IMR-90 (cell line): ENCODE measurements around the gene SF3B5. TPM values are rescaled to one million over a fixed set of nuclear protein-coding genes. Genes with fewer than 3 reads are reported as not detected.

ENCODE experiments used
- ATAC-seq: fragments of 200-7000 bp; cut with Tn5 transposase; 2 replicates; pipeline ENCODE4 v1.9.1; 2020; ENCODE audit warnings: low read depth, mild to moderate bottlenecking, moderate library complexity
- BruUV-seq: library from RNA; stranded (reverse); fragments of 400-500 nt; replicated peaks from 2 replicates; lab custom pipeline; 2021; lab: Mats Ljungman, UMichigan
- CTCF ChIA-PET: fragments of 300-600 bp; formaldehyde crosslinking; extraction: SDS; loops from one replicate; lab custom pipeline; 2021; ENCODE audit warnings: antibody characterized with exemption; lab: Yijun Ruan, JAX
- POLR2A ChIA-PET: fragments of 300-600 bp; sonication (Branson Sonifier 250); formaldehyde crosslinking; loops from one replicate; lab custom pipeline; 2022; ENCODE audit warnings: antibody characterized with exemption; ENCODE audit not compliant: unreplicated experiment; lab: Charles Lee
- DNase-seq: peaks from one replicate; pipeline ENCODE4 v3.0.0; 2013
- H2AFZ ChIP-seq: replicated peaks from 2 replicates; pipeline ENCODE3; 2013; ENCODE audit warnings: low read length, mild to moderate bottlenecking; ENCODE audit not compliant: poor library complexity
- H2AK5ac ChIP-seq: 2 replicates; pipeline ENCODE4 v1.6.1; 2013; ENCODE audit warnings: low read depth, low read length, inconsistent platforms
- H2AK9ac ChIP-seq: replicated peaks from 2 replicates; pipeline ENCODE3; 2013; ENCODE audit warnings: mild to moderate bottlenecking, low read depth, low read length, moderate library complexity; ENCODE audit not compliant: poor library complexity
- H2BK120ac ChIP-seq: 2 replicates; pipeline ENCODE4 v1.6.1; 2013; ENCODE audit warnings: low read depth, low read length, inconsistent platforms
- H2BK15ac ChIP-seq: 3 replicates; pipeline ENCODE4 v1.6.1; 2013; ENCODE audit warnings: low read depth, low read length, inconsistent platforms
- H2BK20ac ChIP-seq: 2 replicates; pipeline ENCODE4 v1.6.1; 2013; ENCODE audit warnings: low read depth, mild to moderate bottlenecking, inconsistent platforms, low read length, moderate library complexity
- H2BK5ac ChIP-seq: 2 replicates; pipeline ENCODE4 v1.6.1; 2013; ENCODE audit warnings: mild to moderate bottlenecking, low read depth, low read length, inconsistent platforms; ENCODE audit not compliant: poor library complexity, severe bottlenecking
- H3K14ac ChIP-seq: replicated peaks from 2 replicates; pipeline ENCODE4 v1.6.1; 2013; ENCODE audit warnings: low read depth, low read length, inconsistent platforms
- H3K18ac ChIP-seq: 2 replicates; pipeline ENCODE4 v1.6.1; 2013; ENCODE audit warnings: low read depth, low read length, control low read depth
- H3K23ac ChIP-seq: 2 replicates; pipeline ENCODE4 v1.6.1; 2013; ENCODE audit warnings: low read depth, low read length, inconsistent platforms
- H3K27ac ChIP-seq: 2 replicates; pipeline ENCODE4 v1.5.1; 2013; ENCODE audit warnings: mild to moderate bottlenecking, control low read depth, low read length; ENCODE audit not compliant: insufficient read depth
- H3K27me3 ChIP-seq: 2 replicates; pipeline ENCODE4 v1.6.1; 2013; ENCODE audit warnings: low read length; ENCODE audit not compliant: control insufficient read depth, insufficient read depth
- H3K36me3 ChIP-seq: 2 replicates; pipeline ENCODE4 v1.6.1; 2013; ENCODE audit warnings: low read length, mixed read lengths; ENCODE audit not compliant: control insufficient read depth, insufficient read depth
- H3K4ac ChIP-seq: 2 replicates; pipeline ENCODE4 v1.6.1; 2013; ENCODE audit warnings: low read depth, low read length, inconsistent platforms
- H3K4me1 ChIP-seq: 2 replicates; pipeline ENCODE4 v1.6.1; 2013; ENCODE audit warnings: low read length, mixed read lengths; ENCODE audit not compliant: control insufficient read depth, insufficient read depth
- H3K4me2 ChIP-seq: 2 replicates; pipeline ENCODE4 v1.6.1; 2013; ENCODE audit warnings: low read depth, mild to moderate bottlenecking, control low read depth, low read length, moderate library complexity
- H3K4me3 ChIP-seq: 2 replicates; pipeline ENCODE4 v1.5.1; 2013; ENCODE audit warnings: low read depth, mild to moderate bottlenecking, control low read depth, low read length, moderate library complexity; ENCODE audit not compliant: insufficient read depth
- H3K56ac ChIP-seq: 2 replicates; pipeline ENCODE4 v1.6.1; 2013; ENCODE audit warnings: low read length, inconsistent platforms; ENCODE audit not compliant: insufficient read depth; ENCODE audit errors: extremely low read depth
- H3K79me1 ChIP-seq, 2 experiments: 2 replicates each; pipeline ENCODE4 v1.6.1; 2013; ENCODE audit warnings: low read length in 2 of 2, inconsistent platforms in 1 of 2, low read depth in 1 of 2
- H3K9ac ChIP-seq: 2 replicates; pipeline ENCODE4 v1.6.1; 2013; ENCODE audit warnings: low read depth, low read length, control low read depth
- H3K9me1 ChIP-seq: 2 replicates; pipeline ENCODE4 v1.6.1; 2013; ENCODE audit warnings: low read length, inconsistent platforms; ENCODE audit not compliant: insufficient read depth
- H3K9me3 ChIP-seq: 2 replicates; pipeline ENCODE4 v1.6.1; 2013; ENCODE audit warnings: low read length; ENCODE audit not compliant: control insufficient read depth, insufficient read depth
- H4K20me1 ChIP-seq: 2 replicates; pipeline ENCODE4 v1.6.1; 2013; ENCODE audit warnings: low read length, inconsistent platforms; ENCODE audit not compliant: insufficient read depth
- H4K5ac ChIP-seq: 2 replicates; pipeline ENCODE4 v1.6.1; 2013; ENCODE audit warnings: mild to moderate bottlenecking, low read depth, low read length, control low read depth
- H4K8ac ChIP-seq, 2 experiments: 2 replicates each; pipeline ENCODE4 v1.6.1; 2013; ENCODE audit warnings: low read depth in 2 of 2, low read length in 2 of 2, control low read depth in 1 of 2, inconsistent platforms in 1 of 2
- H4K91ac ChIP-seq: 2 replicates; pipeline ENCODE4 v1.6.1; 2013; ENCODE audit warnings: low read depth, low read length, inconsistent platforms; ENCODE audit not compliant: insufficient read depth
- CEBPB ChIP-seq: IDR thresholded peaks from 2 replicates; pipeline ENCODE4 v1.6.1; 2012; ENCODE audit warnings: low read depth, low read length, improper control_type of control experiment
- ELK1 ChIP-seq: fragments of 150-350 bp; IDR thresholded peaks from 2 replicates; pipeline ENCODE4 v1.6.1; 2016; ENCODE audit warnings: low read depth, mild to moderate bottlenecking, low read length, moderate library complexity, borderline replicate concordance
- MAZ ChIP-seq: IDR thresholded peaks from 2 replicates; pipeline ENCODE4 v1.6.1; 2012; ENCODE audit warnings: low read depth, mild to moderate bottlenecking, low read length, improper control_type of control experiment, moderate library complexity, borderline replicate concordance
- POLR2A ChIP-seq: IDR thresholded peaks from 2 replicates; pipeline ENCODE4 v1.6.1; 2012; ENCODE audit warnings: mild to moderate bottlenecking, low read depth, low read length
- RAD21 ChIP-seq: IDR thresholded peaks from 2 replicates; pipeline ENCODE4 v1.6.1; 2012; ENCODE audit warnings: low read length, improper control_type of control experiment
- SMC3 ChIP-seq: fragments of 150-350 bp; IDR thresholded peaks from 2 replicates; pipeline ENCODE4 v1.6.1; 2016; ENCODE audit warnings: low read depth, mild to moderate bottlenecking, antibody characterized with exemption, low read length, moderate library complexity
- WGBS, 2 experiments: methylation state at CpG; one replicate each; pipeline versions ENCODE4 v1.1.5 to v1.1.7; 2013; ENCODE audit warnings: missing lambda C conversion rate in 2 of 2; ENCODE audit not compliant: insufficient read length in 1 of 2; ENCODE audit errors: extremely low coverage in 2 of 2; 5-methylcytosine and 5-hydroxymethylcytosine counted together
- dilution Hi-C: fragments of 300-500 bp; cut with HindIII; formaldehyde crosslinking; loops from one replicate; pipeline ENCODE4 v1.14.3; 2018; ENCODE audit warnings: low sequenced_read_pairs; ENCODE audit not compliant: unreplicated experiment
- in situ Hi-C: fragments of 300-500 bp; cut with MboI; formaldehyde crosslinking; loops from 3 replicates; pipeline ENCODE4 v1.14.3; 2019; ENCODE audit warnings: low sequenced_read_pairs, inconsistent platforms, mixed read lengths
- intact Hi-C: fragments of 100-400 bp; cut with micrococcal nuclease; formaldehyde crosslinking; loops from 2 replicates; pipeline ENCODE4 v1.10.0; 2022
- polyA plus RNA-seq, 3 experiments: library from polyadenylated mRNA; depleted of rRNA; stranded (reverse); fragments of >200 nt; gene quantifications; 2 replicates each; pipeline ENCODE4 v1.2.3, GENCODE V29; 2012; ENCODE audit warnings: low replicate concordance in 1 of 3
- total RNA-seq: library from RNA; depleted of rRNA; stranded (reverse); fragments of >200 nt; gene quantifications from 2 replicates; pipeline ENCODE4 v1.2.3, GENCODE V29; 2012

SF3B5 gene
- total and polyA plus RNA-seq, 2 of the 4 experiments (the other 2 are of a cell fraction) = 227 to 333 TPM

GRCh38 chr6:144063744-144064401 is 31.5 kb downstream of the SF3B5 start:
- ChIA-PET POLR2A (no interaction called here), CTCF (interaction anchor here (0.7 kb wide), 1 partner anchor 567 kb away, joined by 3 read pairs; no protein-coding TSS in a partner anchor)
- no TSS peak for BruUV-seq
- DNase-seq = no peak
- Histone ChIP-seq H3K4ac (no peak overlapping the region), H3K36me3 (no peaks in the 10 kb centered on the region), H2AFZ (peak overlapping the region; percentile 86), H4K5ac (no peak overlapping the region), H4K8ac (no peak overlapping the region), H4K20me1 (no peaks in the 10 kb centered on the region), H3K14ac (no peak overlapping the region), H3K4me3 (peak overlapping the region; percentile 50), H3K27ac (no peak overlapping the region), H4K91ac (no peak overlapping the region), H2BK120ac (no peak overlapping the region), H2AK9ac (no peak overlapping the region), H2BK20ac (no peak overlapping the region), H3K9me1 (0 out of 2 replicates have a peak, but pooled peaks cover 4% of the 10 kb centered on the region), H3K56ac (no peak overlapping the region), H2BK15ac (no peak overlapping the region), H3K79me1 (no peaks in the 10 kb centered on the region), H3K9ac (no peak overlapping the region), H3K4me2 (peak overlapping the region; percentile 89), H3K18ac (no peak overlapping the region), H3K4me1 (peaks cover 3% of the 10 kb centered on the region; the same call in 1 of the 2 replicates), H3K9me3 (no peaks in the 10 kb centered on the region), H2AK5ac (no peak overlapping the region), H3K23ac (no peak overlapping the region), H2BK5ac (no peak overlapping the region), H3K27me3 (peaks cover 64% of the 10 kb centered on the region)
- in situ Hi-C loops = no loop called here
- intact Hi-C loops = no loop called here
- peak; percentile 86 for ATAC-seq
- TF ChIP-seq ELK1 (no peak), POLR2A (no peak), SMC3 (no peak), MAZ (no peak), CEBPB (no peak), RAD21 (no peak)
- WGBS, 2 experiments = 1% methylated on average over 54 of the region's 72 CpGs; no CpG with 5 or more reads in 1 of the 2 experiments
- dilution Hi-C loops = no loop called here
